ENCODE measurements around the gene SERPINB12.

DNA sequence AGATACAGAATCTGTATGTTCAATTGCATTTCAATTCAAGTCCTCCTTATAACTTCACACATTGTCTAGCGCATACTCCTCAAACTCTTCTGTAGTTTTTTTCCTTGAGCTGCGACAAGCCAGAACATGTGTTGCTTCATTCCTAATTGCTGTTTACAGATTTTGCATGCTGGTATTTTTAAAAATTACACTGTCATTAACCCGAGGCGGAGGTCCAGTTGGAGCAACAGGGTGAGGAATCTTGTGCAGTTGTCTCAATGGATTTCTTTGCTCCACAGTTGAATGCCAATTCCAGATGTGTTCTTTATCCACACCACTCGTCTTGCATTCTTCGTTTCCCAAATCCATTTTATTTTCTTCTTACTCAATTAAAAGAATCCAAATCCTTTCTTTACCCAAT lies 28.6 kb downstream of the SERPINB12 start:
- TF ChIP-seq, protein P1, sequence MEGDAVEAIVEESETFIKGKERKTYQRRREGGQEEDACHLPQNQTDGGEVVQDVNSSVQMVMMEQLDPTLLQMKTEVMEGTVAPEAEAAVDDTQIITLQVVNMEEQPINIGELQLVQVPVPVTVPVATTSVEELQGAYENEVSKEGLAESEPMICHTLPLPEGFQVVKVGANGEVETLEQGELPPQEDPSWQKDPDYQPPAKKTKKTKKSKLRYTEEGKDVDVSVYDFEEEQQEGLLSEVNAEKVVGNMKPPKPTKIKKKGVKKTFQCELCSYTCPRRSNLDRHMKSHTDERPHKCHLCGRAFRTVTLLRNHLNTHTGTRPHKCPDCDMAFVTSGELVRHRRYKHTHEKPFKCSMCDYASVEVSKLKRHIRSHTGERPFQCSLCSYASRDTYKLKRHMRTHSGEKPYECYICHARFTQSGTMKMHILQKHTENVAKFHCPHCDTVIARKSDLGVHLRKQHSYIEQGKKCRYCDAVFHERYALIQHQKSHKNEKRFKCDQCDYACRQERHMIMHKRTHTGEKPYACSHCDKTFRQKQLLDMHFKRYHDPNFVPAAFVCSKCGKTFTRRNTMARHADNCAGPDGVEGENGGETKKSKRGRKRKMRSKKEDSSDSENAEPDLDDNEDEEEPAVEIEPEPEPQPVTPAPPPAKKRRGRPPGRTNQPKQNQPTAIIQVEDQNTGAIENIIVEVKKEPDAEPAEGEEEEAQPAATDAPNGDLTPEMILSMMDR (IDR thresholded peaks at IDR 0.05) = no peak
- no peak for TF ChIP-seq POLR2A (IDR thresholded peaks at IDR 0.05)

Measured in body of pancreas (tissue), 4 donors.